ENCODE results near the gene WRAP73. TPM values are rescaled to one million over a fixed set of nuclear protein-coding genes. Genes with fewer than 3 reads are reported as not detected.

Gene WRAP73
- total and polyA plus RNA-seq, 9 donors: 5.3 to 18.0 (median 15.8) TPM

- no peak overlapping the region for H3K4me3 ChIP-seq
- no peaks in the 10 kb centered on the region for H3K27me3 ChIP-seq
- no peaks in the 10 kb centered on the region for H3K9me3 ChIP-seq
- TF ChIP-seq EP300 (IDR thresholded peaks at IDR 0.05): no peak
- no peak for TF ChIP-seq POLR2A (IDR thresholded peaks at IDR 0.05)
- TF ChIP-seq, protein P1, sequence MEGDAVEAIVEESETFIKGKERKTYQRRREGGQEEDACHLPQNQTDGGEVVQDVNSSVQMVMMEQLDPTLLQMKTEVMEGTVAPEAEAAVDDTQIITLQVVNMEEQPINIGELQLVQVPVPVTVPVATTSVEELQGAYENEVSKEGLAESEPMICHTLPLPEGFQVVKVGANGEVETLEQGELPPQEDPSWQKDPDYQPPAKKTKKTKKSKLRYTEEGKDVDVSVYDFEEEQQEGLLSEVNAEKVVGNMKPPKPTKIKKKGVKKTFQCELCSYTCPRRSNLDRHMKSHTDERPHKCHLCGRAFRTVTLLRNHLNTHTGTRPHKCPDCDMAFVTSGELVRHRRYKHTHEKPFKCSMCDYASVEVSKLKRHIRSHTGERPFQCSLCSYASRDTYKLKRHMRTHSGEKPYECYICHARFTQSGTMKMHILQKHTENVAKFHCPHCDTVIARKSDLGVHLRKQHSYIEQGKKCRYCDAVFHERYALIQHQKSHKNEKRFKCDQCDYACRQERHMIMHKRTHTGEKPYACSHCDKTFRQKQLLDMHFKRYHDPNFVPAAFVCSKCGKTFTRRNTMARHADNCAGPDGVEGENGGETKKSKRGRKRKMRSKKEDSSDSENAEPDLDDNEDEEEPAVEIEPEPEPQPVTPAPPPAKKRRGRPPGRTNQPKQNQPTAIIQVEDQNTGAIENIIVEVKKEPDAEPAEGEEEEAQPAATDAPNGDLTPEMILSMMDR (IDR thresholded peaks at IDR 0.05): no peak
- intact Hi-C loops (cut with DNase I): loop anchor here in 1 of 4 donors (10.0 kb wide), 1 partner anchor 445 kb away; no protein-coding TSS in a partner anchor
- H3K4me1 ChIP-seq (ENCODE audit: insufficient read depth): peaks cover 3% of the 10 kb centered on the region
- no peaks in the 10 kb centered on the region for H3K36me3 ChIP-seq
- no peak overlapping the region for H3K27ac ChIP-seq
- no peak for DNase-seq
- whole genome bisulfite sequencing, 3 donors: 82 to 90% (median 87%) methylated on average over 15 to 16 of the region's 16 CpGs
These were observed 20.2 kb downstream of the WRAP73 start for GRCh38 chr1:3629561-3630160.

DNA sequence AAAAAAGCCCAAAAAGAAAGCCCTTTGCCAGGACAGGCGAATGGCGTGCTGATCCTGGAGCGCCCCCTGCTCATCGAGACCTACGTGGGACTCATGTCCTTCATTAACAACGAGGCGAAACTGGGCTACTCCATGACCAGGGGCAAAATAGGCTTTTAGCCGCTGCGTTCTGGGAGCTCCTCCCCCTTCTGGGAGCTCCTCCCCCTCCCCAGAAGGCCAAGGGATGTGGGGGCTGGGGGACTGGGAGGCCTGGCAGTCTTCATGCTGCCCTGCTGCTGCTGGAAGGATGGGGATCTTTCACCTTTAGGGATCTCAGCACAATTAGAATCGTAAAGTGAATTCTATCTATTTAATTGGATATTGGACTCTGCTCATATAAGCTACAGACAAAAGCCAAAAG lies 21.5 kb downstream of the WRAP73 start:
- no peak overlapping the region for H3K4me3 ChIP-seq
- DNase-seq: no peak
- H3K27ac ChIP-seq: no peak overlapping the region
- H3K27me3 ChIP-seq: no peaks in the 10 kb centered on the region
- no peaks in the 10 kb centered on the region for H3K9me3 ChIP-seq
- TF ChIP-seq EP300 (IDR thresholded peaks at IDR 0.05) (no peak), POLR2A (IDR thresholded peaks at IDR 0.05) (no peak)
- TF ChIP-seq, protein P1 (IDR thresholded peaks at IDR 0.05): no peak
- H3K4me1 ChIP-seq (ENCODE audit: insufficient read depth): peaks cover 7% of the 10 kb centered on the region
- 72 to 81% (median 79%) methylated on average over 10 of the region's 10 CpGs for WGBS, 3 donors
- H3K36me3 ChIP-seq: no peaks in the 10 kb centered on the region
- intact Hi-C loops (cut with DNase I): loop anchor here in 1 of 4 donors (10.0 kb wide), 1 partner anchor 444 kb away; no protein-coding TSS in a partner anchor

DNA sequence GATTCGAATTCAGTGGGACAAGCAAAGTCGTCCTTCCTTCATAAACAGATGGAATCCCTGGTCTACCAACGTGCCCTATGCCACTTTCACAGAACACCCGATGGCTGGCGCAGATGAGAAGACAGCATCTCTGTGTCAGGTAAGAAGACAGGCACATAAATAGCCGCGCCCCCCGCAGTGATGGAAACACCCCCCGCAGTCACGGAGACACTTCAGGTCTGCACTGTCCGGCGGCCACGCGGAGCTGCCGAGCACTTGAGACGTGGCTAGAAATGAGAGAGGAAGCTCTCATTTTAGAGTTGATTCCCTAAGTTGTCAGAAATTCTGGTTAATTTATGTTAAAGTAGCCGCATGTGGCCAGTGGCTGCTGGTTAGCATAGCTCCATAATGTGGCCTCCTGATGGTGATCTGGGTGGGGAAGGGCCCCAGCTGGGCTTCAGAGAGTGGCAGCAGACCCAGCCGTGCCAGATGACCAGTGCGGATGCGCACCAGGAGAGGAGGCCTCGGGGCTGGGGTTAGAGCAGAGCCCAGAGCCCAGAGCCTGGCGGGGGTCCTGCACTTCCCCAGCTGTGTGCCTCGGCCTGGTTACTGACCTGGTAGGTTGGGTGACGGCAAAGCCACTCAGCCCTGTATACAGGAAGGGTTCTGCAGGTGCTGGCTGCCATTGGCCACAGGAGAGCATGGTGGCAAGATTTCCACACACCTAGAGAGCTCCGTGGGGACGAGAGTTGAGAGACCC lies 22.2 kb downstream of the WRAP73 start:
- Histone ChIP-seq H3K4me3 (no peak overlapping the region), H3K4me1 (ENCODE audit: insufficient read depth) (peaks cover 9% of the 10 kb centered on the region), H3K36me3 (no peaks in the 10 kb centered on the region), H3K27me3 (no peaks in the 10 kb centered on the region), H3K27ac (no peak overlapping the region), H3K9me3 (no peaks in the 10 kb centered on the region)
- intact Hi-C loops (cut with DNase I): loop anchor here in 1 of 4 donors (10.0 kb wide), 1 partner anchor 443 kb away; no protein-coding TSS in a partner anchor
- TF ChIP-seq EP300 (IDR thresholded peaks at IDR 0.05): no peak
- TF ChIP-seq, protein P1 (IDR thresholded peaks at IDR 0.05): no peak
- no peak for TF ChIP-seq POLR2A (IDR thresholded peaks at IDR 0.05)
- DNase-seq: no peak
- 89 to 95% (median 92%) methylated on average over 26 of the region's 26 CpGs for whole genome bisulfite sequencing, 3 donors

GRCh38 chr1:3626025-3626424 lies 23.9 kb downstream of the WRAP73 start:
- DNase-seq: no peak
- Histone ChIP-seq H3K36me3 (no peaks in the 10 kb centered on the region), H3K27me3 (no peaks in the 10 kb centered on the region), H3K9me3 (no peaks in the 10 kb centered on the region), H3K4me1 (ENCODE audit: insufficient read depth) (peaks cover 9% of the 10 kb centered on the region), H3K27ac (no peak overlapping the region), H3K4me3 (no peak overlapping the region)
- WGBS, 3 donors: 78 to 84% (median 83%) methylated on average over 4 of the region's 4 CpGs
- TF ChIP-seq POLR2A (IDR thresholded peaks at IDR 0.05) (no peak), EP300 (IDR thresholded peaks at IDR 0.05) (no peak)
- TF ChIP-seq, protein P1 (IDR thresholded peaks at IDR 0.05): no peak
- intact Hi-C loops (cut with DNase I): loop anchor here in 1 of 4 donors (10.0 kb wide), 1 partner anchor 441 kb away; no protein-coding TSS in a partner anchor
